ENCODE measurements around the gene SPPL2A. TPM values are rescaled to one million over a fixed set of nuclear protein-coding genes. Genes with fewer than 3 reads are reported as not detected.

SPPL2A gene
- total RNA-seq, 1 donor from 2014 or later: 114 TPM

DNA sequence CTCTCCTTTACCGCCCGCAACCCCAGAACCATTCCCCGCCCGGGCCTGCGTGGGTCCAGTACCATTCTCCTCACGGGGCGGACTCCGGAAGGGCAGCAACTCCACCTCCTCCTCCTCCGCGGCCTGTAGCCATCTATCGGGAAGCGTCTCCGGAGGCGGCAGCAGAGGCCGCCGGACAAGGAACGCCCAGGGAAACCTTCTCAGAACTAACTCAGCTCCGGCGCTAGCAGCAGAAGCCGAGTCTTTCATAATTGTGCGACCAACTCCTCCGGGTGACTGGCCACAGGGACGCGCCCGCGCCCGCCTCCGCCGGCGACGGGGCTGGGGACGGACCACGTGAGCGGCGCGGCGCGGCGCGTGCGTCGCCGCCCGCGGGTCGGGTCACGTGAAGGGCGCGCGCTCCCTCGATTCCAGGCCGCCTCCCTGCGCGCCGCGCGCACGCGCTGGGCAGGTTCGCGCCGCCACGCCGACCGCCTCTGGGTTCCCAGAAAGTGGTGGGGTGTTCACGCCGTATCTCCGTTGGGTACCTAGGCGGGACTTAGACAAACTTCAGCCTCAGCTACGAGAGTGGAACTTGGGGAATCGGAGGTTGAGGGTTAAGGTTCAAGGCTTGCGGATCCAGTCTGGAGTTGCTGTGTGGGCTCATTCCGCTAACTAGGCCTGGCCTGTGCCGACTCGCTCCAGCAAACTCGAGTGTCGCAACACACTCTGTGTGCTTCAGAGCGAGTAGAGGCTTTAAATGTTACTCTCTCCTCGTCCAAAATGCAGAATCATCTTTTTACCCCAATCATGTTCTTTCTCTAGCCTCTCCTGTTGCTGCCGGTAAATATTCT lies 78.8 kb downstream of the SPPL2A start, which contains the start of gene TRPM7:
Gene TRPM7, minus strand, starts transcription at position 329 of the 833 bp plus-strand sequence. Its CDS starts 264 bp downstream, at position 65.
- peak; percentile 90 for DNase-seq

DNA sequence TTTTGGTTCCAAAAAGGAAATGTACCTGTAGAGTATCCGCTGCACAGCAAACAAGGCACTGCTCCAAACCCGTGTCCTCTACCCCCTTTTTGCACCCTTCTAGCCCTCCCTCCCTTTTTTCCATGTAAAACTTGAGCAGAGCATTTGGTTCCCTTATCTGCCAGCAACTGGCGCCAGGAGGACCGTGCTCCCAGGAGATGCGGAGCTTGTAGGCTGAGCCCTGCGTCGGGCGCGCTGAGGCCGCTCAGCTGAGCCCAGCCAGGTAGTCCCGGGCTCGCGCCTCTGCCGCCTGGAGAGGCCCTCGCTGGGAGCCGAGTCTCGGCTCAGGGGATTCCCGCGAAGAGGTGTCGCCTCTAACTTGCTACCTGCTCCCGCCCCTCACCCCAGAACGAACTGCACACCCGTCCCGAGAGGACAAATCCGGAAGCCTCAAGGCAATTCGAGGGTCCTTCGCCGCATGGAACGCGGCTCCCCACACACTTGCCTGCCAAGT lies 79.5 kb downstream of the SPPL2A start:
- peak; percentile 65 for DNase-seq

DNA sequence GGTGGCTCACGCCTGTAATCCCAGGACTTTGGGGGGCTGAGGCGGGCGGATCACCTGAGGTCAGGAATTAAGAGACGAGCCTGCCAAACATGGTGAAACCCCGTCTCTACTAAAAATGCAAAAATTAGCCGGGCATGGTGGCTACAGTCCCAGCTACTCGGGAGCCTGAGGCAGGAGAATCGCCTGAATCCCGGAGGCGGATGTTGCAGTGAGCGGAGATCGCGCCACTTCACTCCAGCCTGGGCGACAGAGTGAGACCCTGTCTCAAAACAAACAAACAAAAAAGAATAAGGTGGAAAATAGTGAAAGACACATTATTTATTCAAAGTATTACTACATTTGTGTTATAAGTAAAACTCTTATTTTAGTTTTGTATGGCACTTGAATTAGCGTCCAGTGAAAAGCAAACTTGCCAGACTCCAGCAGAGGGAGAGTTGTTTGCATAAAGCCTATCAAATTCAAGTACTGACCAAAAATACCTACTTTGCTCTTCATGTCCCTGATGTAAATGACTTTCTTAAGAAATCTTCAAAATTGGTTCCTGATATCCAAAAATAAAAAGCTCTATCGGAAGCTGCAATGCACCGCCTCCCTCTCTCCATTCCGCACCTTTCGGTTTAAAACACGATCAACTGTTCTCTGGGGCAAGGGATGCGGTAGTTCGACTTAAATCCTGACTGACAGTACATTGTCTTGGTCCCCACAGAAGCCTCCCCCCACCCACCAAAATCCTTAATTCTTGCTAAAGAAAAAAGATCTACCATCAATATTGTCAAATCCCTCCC lies 80.1 kb downstream of the SPPL2A start:
- peak; percentile 16 for DNase-seq

DNA sequence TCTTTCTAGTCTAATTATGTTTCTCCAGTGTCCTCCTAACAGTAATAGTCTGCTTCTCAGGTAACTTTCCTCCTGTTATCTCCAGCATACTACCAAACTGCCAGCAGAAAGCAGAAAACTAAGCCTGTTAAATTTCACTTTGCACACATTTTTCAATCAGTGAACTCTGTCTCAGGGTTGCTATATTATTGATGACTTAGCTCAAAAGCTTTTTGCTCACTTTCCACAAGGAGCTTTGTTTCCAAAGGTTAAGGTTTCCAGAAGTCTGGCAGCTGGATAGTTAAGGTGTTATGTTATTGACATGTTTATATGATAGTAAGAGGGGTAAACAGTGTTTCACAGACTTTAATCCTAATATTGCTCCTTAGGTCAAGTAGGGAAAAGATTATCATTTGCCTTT lies 84.0 kb downstream of the SPPL2A start:
- DNase-seq: no peak

DNA sequence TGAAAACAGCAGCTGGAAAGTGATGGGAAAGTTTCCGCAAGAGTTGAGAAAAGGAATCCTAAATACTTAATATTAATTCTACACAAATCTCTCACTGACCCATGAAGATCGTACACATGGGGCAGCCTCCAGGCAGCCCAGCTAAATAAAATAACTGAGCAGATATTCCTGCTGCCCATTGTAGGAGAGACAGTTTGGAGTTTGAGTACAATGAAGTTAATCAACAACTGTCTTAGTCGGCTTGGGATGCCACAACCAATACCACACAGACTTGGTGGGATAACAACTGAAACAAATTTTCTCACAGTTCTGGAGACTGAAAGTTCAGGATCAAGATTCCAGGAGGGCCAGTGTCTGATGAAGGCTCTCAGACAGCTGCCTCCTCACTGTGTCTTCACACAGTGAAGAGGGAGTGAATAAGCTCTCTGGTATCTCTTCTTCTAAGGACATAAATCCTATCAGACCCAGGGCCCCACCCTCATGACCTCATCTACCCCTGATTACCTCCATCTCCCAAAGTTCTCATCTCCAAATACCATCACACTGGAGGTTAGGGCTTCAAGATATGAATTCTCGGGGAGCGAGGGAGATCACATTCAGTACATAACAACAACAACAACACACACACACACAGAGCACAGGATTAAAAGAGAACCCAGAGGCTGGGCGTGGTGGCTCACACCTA lies 88.6 kb downstream of the SPPL2A start:
- no peak for DNase-seq

DNA sequence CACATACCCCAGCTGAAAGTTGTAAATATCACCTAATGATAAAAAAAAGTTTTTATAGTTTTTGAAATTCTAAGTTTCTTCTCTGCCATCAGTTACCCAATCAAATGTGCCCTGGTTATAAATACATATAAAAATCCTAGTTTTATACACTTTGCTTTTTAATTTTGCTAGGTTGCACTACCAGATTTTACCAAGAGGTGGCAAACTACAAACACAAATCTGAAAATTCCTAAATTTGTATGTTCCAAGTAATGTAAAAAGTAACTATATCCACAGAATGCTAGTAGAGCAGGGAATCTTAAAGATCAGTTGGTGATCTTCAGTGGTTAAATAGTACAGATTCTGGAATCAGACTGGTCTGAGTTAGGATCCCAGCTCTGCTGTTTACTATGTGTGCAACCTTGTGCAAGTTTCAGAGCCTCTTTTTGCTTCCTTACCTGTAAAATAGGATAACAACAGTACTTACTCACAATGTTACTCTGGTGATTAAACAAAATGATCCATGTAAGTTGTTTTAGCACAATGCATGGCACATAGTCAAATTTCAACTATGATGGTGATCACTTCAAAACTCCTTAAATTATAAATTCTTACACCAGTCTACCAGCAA lies 89.9 kb downstream of the SPPL2A start:
- peak; percentile 65 for DNase-seq

DNA sequence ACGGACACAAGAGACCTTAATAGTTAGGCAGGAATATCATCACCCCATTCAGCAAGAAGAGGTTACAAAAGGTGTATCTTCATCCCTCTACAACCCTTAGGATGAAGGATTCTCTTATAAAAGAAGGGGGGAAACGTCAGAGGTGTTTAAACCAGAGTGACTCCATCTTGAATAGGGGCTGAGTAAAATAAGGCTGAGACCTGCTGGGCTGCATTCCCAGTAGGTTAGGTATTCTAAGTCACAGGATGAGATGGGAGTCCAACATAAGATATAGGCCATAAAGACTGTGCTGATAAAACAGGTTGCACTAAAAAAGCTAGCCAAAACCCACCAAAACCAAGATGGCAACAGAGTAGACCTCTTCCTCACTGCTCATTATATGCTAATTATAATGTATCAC lies 95.4 kb downstream of the SPPL2A start:
- DNase-seq: no peak

DNA sequence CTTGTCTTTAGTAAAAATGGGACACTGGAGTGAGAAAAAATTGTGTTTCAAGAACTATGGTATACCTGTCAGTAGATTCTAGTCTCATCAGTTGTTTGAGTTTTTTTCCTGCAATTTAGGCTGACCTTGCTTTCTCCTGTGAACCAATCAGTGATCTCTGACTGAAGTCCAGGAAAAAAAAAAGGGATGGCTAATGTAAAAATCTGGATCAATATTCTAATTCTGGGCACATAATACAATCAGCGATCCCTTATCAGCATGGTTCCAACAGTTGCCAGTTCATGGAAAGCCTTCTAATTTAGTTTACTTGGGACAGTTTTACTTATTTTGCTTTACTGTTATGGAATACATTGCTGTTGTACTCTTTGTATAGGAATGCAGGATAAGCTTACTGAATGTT lies 95.9 kb downstream of the SPPL2A start:
- DNase-seq: no peak

DNA sequence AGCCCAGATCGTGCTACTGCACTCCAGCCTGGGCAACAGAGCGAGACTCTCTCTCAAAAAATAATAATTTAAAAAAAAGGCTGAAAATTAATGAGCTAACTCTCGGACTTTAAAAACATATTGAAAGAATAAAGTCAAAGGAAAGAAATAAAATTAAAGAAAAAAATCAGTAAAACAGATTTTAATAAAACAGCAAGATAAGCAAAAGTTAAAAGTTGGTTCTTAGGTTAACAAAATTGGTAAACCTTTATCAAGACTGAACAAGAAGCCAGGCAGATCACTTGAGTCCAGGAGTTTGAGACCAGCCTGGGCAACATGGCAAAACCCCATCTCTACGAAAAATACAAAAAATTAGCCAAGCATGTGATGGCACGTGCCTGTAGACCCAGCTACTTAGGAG lies 99.6 kb downstream of the SPPL2A start:
- no peak for DNase-seq

DNA sequence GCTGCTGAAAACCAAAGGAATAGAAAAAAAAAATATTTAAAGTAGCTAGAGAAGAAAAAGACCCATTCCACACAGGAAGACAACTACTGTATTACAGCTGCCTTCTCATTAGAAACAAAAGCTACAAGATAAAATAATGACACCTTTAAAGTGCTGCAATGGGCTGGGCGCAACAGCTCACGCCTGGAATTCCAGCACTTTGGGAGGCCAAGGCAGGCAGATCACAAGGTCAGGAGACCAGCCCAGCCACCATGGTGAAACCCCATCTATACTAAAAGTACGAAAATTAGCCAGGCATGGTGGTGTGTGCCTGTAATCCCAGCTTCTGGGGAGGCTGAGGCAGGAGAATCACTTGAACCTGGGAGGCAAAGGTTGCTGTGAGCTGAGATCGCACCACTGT lies 110.0 kb downstream of the SPPL2A start:
- DNase-seq: no peak

DNA sequence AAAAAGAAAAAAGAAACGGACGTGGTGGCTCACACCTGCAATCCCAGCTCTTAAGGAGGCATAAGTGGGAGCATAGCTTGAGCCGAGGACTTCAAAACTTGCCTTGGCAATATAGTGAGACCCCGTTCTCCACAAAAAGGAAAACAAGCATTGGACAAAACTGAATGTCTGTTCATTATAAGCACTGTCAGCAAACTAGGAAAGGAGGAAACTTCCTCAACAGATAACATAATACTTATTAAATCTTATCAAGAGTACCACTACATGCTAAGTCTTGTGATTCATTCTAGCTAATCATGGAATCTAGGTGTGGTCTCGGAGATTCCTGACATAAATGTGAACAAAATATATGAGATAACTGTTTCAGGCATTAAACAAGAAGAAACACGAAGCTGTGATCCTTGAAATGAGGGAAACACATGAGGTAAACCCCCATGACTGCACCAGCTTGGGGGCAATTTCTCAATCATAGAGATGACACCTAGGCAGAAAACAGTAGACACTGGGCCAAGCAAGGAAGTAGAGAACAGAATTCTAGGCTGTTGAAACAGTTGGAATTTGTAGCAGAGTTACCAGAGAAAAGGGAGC lies 112.3 kb downstream of the SPPL2A start:
- DNase-seq: no peak

DNA sequence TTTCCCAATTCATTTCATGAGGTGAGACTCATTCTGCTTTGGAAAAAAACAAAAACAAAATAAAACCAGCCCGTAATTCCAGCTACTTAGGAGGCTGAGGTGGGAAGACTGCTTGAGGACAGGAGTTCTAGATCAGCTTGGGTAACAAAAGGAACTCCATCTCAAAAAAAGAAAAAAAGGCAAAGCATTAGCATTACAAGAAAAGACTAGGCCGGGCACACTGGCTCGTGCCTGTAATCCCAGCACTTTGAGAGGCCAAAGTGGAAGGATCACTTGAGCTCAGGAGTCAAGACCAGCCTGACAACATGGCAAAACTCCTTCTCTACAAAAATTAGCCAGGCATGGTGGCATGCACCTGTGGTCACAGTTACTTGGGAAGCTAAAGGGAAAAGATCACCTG lies 112.8 kb downstream of the SPPL2A start:
- DNase-seq: no peak

Other genes with a start within 250 kb of the SPPL2A start
- gene USP50, start 219.0 kb downstream of the SPPL2A start, total RNA-seq: 0.19 TPM in 1 of 2 replicates, not detected in the other
- 37.1 and 40.2 TPM in 2 replicates for gene TRPM7, start 78.9 kb downstream of the SPPL2A start, total RNA-seq
- 12.3 and 14.4 TPM in 2 replicates for gene AP4E1, start 143.0 kb upstream of the SPPL2A start, total RNA-seq

Measured in dermis blood vessel endothelial cell (primary cell).